PFSK-1 (cell line): ENCODE measurements around the gene GALNT15.

ENCODE experiments used
- FOXP2 ChIP-seq: optimal IDR thresholded peaks from 2 replicates; pipeline ENCODE3; 2011; ENCODE audit warnings: borderline replicate concordance, control low read depth, inconsistent platforms; ENCODE audit not compliant: insufficient read depth; ENCODE audit errors: extremely low read length, extremely low read depth
- POLR2AphosphoS5 ChIP-seq: IDR thresholded peaks from 2 replicates; pipeline ENCODE4 v1.6.1; 2012; ENCODE audit warnings: low read depth, mild to moderate bottlenecking, control low read depth, low read length, moderate library complexity
- SIN3A ChIP-seq: IDR thresholded peaks from 2 replicates; pipeline ENCODE4 v1.6.1; 2012; ENCODE audit warnings: mild to moderate bottlenecking, low read length, moderate library complexity, borderline replicate concordance; ENCODE audit not compliant: insufficient read depth
- TAF1 ChIP-seq: IDR thresholded peaks from 2 replicates; pipeline ENCODE4 v1.6.1; 2012; ENCODE audit warnings: low read length, control low read depth, borderline replicate concordance; ENCODE audit not compliant: insufficient read depth
- TF ChIP-seq, protein P1 (sequence below), 2 experiments: IDR thresholded peaks; 2 replicates each; pipeline versions ENCODE4 v1.6.1 to v1.8.0; 2011 to 2012; ENCODE audit warnings: low read depth in 2 of 2, low read length in 2 of 2, control low read depth in 1 of 2, inconsistent platforms in 1 of 2, mild to moderate bottlenecking in 1 of 2, moderate library complexity in 1 of 2; ENCODE audit not compliant: insufficient read depth in 1 of 2

The GALNT15 gene

DNA sequence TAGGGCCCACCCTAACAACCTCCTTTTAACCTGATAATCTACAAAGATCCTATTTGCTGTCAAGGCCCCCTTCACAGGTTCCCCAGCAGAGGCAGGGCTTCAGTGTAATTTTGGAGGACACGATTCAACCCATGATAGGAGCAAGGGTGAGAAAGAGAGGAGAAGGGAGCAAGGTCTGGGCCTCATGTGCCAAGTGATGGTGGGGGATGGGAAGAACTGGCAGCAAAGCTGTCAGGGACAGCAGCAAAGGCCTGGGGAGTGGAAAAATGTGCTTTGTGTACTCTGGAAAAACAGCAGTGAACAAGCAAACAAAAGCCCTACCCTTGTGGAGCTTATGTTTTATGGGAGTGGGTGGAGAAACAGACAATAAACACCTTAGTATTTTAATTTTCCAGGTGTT lies 2.7 kb upstream of the GALNT15 start:
- no peak for TF ChIP-seq SIN3A
- TF ChIP-seq POLR2AphosphoS5, result no peak
- TF ChIP-seq, protein P1, sequence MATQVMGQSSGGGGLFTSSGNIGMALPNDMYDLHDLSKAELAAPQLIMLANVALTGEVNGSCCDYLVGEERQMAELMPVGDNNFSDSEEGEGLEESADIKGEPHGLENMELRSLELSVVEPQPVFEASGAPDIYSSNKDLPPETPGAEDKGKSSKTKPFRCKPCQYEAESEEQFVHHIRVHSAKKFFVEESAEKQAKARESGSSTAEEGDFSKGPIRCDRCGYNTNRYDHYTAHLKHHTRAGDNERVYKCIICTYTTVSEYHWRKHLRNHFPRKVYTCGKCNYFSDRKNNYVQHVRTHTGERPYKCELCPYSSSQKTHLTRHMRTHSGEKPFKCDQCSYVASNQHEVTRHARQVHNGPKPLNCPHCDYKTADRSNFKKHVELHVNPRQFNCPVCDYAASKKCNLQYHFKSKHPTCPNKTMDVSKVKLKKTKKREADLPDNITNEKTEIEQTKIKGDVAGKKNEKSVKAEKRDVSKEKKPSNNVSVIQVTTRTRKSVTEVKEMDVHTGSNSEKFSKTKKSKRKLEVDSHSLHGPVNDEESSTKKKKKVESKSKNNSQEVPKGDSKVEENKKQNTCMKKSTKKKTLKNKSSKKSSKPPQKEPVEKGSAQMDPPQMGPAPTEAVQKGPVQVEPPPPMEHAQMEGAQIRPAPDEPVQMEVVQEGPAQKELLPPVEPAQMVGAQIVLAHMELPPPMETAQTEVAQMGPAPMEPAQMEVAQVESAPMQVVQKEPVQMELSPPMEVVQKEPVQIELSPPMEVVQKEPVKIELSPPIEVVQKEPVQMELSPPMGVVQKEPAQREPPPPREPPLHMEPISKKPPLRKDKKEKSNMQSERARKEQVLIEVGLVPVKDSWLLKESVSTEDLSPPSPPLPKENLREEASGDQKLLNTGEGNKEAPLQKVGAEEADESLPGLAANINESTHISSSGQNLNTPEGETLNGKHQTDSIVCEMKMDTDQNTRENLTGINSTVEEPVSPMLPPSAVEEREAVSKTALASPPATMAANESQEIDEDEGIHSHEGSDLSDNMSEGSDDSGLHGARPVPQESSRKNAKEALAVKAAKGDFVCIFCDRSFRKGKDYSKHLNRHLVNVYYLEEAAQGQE (IDR thresholded peaks at IDR 0.05; ENCODE audit: insufficient read depth in 1 of 2, low read depth in 2 of 2, low read length in 2 of 2), result no peak
- no peak for TF ChIP-seq FOXP2
- TF ChIP-seq TAF1, result no peak

DNA sequence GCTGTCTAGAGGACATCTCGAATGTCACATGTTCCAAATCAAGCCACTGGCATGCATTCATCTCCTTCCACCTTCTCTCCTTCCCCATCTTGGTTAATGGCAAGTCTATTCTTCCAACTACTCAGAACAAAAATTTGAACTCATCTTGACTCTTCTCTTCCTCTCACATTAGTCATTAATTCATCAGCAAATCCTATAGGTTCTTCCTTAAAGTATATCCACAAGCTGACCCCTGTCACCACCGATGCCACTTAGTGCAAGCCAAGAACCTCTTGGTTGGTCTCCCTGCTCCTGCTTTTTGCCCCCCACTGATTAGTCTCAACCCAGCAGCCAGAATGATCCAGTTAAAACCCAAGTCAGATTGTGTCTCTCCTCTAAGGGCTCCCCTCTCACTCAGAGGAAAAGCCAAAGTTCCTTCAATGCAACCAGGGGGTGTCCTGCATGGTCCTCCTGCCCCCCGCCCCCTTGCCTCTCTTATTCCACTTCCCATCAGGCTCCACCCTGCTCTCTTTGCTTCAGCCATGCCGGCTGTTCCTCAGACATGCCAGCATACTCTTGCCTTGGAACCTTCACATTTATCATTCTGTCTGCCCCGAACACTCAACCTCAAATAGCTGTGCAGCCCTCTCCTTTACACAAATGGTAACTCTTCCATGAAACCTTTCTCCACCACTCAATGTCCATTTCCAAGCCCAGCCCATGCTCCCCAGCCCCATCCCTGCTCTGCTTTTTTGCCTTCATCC lies 1.0 kb upstream of the GALNT15 start:
- TF ChIP-seq SIN3A (no peak), TAF1 (no peak), POLR2AphosphoS5 (no peak), FOXP2 (no peak)
- TF ChIP-seq, protein P1 (IDR thresholded peaks at IDR 0.05; ENCODE audit: insufficient read depth in 1 of 2, low read depth in 2 of 2, low read length in 2 of 2), result no peak

GRCh38 chr3:16174026-16174355 lies 489 bp upstream of the GALNT15 start:
- no peak for TF ChIP-seq POLR2AphosphoS5
- TF ChIP-seq, protein P1 (IDR thresholded peaks at IDR 0.05; ENCODE audit: insufficient read depth in 1 of 2, low read depth in 2 of 2, low read length in 2 of 2), result no peak
- no peak for TF ChIP-seq SIN3A
- TF ChIP-seq TAF1, result no peak
- TF ChIP-seq FOXP2, result no peak

- TF ChIP-seq FOXP2 (no peak), SIN3A (no peak), TAF1 (no peak), POLR2AphosphoS5 (no peak)
- TF ChIP-seq, protein P1 (IDR thresholded peaks at IDR 0.05; ENCODE audit: insufficient read depth in 1 of 2, low read depth in 2 of 2, low read length in 2 of 2), result no peak
Observed at GRCh38 chr3:16174976-16175901, 759 bp downstream of the GALNT15 start.
